ENCODE measurements around the gene SLC22A23. TPM values are rescaled to one million over a fixed set of nuclear protein-coding genes. Genes with fewer than 3 reads are reported as not detected.

SLC22A23 gene
- total RNA-seq, 1 donor from 2014 or later: 22.2 TPM

DNA sequence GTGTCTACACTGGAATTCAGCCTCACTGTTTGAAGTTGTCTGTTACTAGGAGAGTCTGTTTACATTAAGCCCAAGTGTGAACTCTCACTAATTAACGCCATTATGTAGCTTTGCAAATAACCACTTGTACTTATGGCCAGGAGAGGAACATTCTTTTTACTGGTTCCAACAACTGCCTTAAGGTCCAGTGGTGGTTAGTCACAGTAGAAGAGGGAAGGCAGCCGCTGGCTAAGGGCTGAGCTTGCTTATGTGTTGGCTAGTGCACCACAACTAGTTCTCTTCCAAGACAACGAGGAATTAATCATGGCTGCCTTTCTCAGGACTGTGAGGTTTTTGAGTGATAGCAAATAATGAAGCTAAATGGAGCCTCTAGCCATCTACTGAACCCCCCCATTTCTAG lies 14.9 kb upstream of the SLC22A23 start:
- DNase-seq (ENCODE audit: extremely low read depth, low read depth, low spot score): no peak

- no peak for DNase-seq (ENCODE audit: extremely low read depth, low read depth, low spot score)
Observed at GRCh38 chr6:3471286-3471685, 14.4 kb upstream of the SLC22A23 start.

DNA sequence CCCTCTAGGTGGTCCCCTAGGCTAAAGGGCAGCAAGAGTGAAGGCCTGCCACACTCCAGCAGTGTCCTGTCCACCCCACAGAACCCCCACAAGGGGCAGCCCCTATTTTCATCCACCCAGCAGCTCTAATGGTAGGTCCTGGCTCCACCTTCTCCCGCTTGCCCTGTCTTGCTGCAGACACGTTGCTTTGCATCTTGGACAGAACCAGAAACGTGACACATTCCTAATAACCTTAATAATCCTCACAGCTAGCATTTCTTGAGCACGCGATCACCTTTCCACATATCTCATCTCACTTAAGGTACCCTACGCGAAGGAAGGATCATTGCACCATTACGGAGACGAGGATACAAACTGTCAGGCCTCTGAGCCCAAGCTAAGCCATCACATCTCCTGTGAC lies 11.7 kb upstream of the SLC22A23 start:
- no peak for DNase-seq (ENCODE audit: extremely low read depth, low read depth, low spot score)

DNA sequence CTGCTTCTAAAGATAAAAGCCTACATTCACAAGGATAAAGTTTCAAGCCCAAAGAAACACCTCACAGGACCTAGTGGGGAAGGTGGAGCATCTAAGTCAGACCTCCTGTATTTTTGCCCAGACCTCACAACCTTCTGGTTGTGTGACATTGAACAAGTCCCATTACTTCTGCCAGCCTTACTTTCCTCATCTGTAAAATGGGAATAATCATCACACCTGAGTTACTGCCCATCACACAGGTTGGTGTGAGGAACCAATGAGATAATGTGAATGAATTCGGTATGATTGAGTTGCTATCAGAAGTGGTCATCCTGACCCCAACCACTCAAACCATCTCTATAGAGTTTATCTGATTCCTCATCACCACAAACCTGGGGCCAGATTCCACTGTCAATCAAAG lies 11.1 kb upstream of the SLC22A23 start:
- DNase-seq (ENCODE audit: extremely low read depth, low read depth, low spot score): no peak

DNA sequence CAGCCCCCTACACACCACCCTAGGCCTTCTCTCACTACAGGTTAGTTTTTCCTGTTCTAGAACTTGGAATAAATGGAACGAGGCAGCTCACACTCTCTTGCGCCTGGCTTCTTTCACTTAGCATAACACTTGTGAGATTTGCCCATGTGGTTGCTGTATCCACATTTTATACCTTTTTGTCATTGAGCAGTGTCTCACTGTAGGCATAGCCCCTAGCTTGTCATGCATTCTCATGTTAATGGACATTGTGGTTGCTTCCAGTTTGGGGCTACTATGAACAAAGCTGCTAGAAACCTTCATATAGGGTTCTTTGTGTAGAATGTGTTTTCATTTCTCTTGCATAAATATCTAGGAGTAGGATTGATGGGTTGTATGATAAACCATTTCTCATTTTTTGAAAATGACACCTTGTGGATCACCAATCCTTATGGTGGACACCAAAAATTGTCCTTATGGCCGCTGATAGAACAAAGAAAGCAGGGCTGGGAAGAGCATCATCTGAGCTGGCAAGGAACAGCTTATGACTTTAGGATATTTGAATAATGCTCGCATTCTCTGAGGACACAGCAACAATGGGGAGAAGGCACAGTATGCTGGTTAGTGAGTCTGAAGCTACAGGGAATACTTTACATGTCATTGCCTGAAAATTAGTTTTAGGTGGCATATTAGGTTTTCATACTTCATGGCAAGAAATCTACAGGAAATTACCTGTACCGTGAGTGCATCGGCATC lies 9.8 kb upstream of the SLC22A23 start:
- DNase-seq (ENCODE audit: extremely low read depth, low read depth, low spot score): no peak

- no peak for DNase-seq (ENCODE audit: extremely low read depth, low read depth, low spot score)
Observed at GRCh38 chr6:3460253-3460652, 3.4 kb upstream of the SLC22A23 start.

- no peak for DNase-seq (ENCODE audit: extremely low read depth, low read depth, low spot score)
Observed at GRCh38 chr6:3458706-3459421, 2.0 kb upstream of the SLC22A23 start.

DNA sequence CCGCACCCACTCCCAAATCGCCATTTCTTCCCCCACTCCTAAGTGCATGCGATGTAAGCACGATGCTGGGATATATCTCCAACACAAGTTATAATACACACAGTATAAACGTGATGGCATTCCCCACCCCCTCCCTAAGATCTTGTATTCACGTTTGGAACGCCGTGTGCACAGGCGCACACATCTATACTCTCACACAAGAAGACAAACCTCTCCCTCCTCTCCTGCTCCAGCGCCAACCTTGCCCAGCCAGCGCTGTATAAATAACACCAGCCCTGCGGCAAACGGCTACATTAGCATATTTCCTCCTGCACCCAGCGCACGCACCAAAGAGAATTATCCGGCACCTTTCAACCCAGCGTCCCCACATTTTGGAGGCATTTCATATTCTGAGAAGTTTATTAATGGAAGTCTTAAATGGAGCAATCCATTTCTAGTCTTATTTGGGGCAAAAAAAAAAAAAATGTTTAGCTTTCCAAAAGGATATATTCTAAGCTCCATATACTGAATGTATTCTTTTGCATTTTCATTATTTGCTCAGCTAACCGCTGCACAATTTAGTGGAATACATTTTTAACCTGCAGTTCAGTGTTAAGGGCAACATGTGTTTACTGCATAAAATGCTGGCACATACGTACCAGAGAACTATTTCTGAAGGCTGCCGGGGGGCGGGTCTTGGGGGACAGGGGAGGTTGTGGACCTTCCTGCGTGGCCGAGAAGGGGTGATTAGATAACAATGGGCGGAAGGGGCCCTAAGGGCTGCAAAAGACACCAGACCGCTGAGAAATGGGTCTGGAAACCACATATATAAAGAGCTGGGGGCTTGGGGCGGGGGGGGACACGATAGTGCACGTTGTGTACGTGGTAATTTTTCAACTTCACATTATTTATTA lies 1.1 kb upstream of the SLC22A23 start:
- peak; percentile 5 for DNase-seq (ENCODE audit: extremely low read depth, low read depth, low spot score)

DNA sequence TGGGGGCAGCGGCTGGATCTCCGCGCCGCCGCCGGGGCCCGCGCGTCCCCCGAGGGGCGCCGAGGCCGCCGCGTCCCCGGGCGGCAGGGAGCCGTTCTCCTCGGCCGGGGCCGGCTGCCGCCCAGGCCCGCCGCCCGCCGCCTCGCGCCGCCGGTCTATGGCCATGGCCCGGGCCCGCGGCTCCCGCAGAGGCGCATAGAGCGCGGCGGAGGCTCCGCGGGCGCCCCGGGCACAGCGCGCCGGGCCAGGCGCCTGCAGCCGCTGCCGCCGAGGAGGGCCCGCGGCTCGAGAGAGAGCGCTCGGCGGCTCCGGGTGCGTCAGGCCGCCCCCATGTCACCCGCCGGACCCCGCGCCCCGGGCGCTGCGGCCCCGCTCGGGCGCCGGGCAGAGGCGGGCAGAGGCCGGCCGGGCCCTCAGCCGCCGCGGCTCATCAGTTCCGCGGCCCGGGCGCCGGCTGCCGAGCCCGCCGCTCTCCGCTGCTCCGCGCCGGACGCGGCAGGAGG lies 404 bp downstream of the SLC22A23 start:
- no peak for DNase-seq (ENCODE audit: extremely low read depth, low read depth, low spot score)

DNA sequence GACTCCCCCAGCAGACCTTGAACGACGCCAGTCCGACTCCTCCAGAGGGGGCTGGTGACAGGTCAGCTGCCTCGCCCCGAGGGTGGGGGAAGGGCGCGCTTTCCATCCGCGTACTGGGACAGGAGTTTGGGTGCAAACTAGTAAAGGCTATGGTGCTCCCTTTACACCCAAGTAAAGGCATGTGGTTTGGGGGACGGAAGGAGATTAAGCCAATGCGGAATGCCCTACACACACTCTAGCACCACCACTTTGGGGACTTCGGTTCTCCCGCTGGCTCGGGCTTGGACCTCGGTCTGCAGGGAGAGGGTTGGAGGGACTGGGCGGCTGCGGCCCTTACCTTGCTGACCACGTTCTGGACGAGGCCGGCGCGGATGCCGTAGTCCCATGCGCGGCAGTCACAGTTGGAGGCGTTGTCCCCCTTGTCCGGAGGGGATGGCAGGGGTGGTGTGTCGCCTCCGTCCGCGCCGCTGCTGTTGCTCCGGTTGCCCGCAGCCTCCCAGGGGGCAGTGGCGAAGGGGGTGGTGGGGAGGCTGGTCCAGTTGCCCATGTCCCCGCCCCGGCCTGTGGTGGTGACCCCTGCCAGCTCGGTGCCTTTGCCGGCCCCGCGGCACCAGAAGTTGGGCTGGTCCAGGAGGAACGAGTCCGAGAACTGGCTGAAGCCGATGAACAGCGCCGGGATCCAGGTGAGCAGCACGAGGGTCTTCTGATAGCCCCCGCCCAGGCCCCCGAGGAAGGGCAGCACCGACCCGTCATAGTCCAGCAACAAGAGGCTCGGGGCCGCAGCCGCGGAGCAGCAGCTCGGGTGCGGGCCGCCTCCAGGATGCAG lies 1.1 kb downstream of the SLC22A23 start:
- no peak for DNase-seq (ENCODE audit: extremely low read depth, low read depth, low spot score)

DNA sequence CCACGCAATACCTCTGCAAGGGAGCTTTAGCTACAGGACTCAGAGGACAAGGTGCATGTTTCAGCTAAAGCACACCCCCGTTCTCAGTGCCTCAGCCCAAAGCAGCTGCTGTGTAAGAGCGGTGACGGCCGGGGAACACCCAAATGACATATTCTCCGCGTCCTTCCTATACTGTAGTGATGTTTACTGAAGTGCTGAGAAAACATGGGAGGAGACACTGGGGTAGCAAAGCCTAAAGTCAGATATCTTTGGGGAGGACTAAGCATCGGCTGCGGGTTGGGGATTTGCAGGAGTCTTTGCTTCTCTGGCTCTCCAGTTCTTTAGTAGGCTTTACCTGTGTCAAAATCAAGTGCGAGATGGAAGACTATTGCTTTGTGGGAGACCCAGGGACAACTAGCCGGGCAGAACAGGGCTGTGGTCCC lies 1.7 kb downstream of the SLC22A23 start:
- DNase-seq (ENCODE audit: extremely low read depth, low read depth, low spot score): no peak

DNA sequence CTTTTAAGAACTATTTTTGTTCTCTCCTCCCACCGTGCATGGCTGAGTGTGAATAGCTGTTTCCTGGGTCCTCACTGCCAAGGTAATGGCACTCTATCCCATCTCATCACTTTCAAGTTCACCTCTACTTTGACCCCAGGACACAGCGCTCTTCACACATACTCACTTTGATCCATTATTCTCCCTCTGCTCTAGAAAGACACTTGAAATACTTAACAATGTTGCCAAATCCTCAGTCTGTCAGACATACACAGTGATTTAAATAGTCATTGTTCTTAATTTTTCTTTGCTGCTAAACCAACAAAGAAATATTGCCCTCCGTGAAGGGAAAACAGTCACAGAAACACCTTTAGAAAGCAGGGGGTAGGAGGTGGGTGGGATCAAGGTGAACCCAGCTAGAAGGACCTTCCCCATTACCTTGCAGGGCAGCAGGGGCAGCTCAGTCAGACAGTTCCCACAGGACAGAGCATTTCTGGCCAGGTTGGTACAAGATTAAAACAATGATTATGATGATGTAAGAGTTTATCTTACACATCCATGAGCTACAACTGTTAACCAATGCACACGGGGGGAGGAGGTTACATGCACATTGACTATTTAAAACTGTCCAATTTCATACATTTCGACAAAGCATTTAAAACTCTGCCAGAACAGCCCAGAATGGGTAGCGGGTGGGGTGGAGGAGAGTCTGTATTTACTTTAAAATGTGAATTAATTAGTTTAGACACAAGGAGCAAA lies 2.4 kb downstream of the SLC22A23 start:
- DNase-seq (ENCODE audit: extremely low read depth, low read depth, low spot score): no peak

- DNase-seq (ENCODE audit: extremely low read depth, low read depth, low spot score): no peak
Observed at GRCh38 chr6:3453413-3454272, 3.2 kb downstream of the SLC22A23 start.

DNA sequence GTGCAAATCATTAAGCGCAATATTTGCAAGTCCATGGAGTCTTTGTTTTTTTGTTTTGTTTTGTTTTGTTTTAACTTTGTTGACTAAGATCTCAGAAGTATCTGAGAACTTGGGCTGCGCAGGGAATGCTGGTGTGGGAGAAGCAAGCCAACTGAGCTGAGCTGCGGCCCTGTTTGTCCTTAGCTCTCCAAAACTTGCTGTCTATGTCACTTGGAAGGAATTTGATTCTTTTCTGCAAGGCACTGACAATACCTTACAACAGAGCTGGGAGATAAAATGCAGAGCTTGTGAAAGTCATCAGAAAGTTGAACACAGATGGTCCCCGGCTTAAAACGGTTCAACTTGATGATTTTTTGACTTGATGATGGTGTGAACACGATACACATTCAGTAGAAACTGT lies 5.4 kb downstream of the SLC22A23 start:
- no peak for DNase-seq (ENCODE audit: extremely low read depth, low read depth, low spot score)

DNA sequence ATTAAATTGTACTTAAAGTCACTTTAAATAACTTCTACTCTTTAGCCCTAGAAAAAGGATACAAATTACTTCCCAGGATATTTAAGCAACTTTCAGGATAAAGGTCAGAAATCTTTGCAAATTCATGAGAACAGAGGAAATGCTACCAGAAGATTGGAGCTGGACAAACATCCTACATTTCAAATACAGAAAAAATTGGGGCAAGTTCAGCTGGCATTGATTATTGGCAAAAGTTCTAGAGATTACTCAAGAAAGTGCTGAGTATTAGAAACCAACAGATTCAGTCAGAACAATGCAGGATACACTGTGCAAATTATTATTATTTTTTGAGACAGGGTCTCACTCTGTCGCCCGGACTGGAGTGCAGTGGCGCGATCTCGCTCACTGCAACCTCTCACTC lies 6.0 kb downstream of the SLC22A23 start:
- no peak for DNase-seq (ENCODE audit: extremely low read depth, low read depth, low spot score)

GRCh38 chr6:3449750-3450305 lies 7.0 kb downstream of the SLC22A23 start:
- no peak for DNase-seq (ENCODE audit: extremely low read depth, low read depth, low spot score)

- DNase-seq (ENCODE audit: extremely low read depth, low read depth, low spot score): no peak
Observed at GRCh38 chr6:3449321-3449720, 7.5 kb downstream of the SLC22A23 start.

DNA sequence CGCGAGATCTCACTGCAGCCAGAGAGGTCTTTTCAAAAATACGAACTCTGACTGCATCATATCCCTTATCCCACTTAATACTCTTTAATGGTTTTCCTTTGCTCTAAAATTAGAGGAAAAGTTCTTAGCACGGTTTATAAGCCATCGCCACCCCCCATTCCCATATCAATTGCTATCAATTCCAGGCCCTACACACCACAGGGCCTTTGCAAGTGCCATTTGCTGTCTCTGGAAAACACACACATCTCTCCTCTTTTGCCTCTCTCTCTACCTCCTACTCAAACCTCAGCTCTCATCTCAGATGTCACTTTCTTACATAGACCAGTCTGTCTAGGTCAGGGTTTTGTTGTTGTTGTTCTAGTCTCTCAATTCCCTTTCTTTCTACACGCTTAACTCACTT lies 9.8 kb downstream of the SLC22A23 start:
- DNase-seq (ENCODE audit: extremely low read depth, low read depth, low spot score): no peak
